IMR-90 (cell line): ENCODE measurements around the gene MYADML2. TPM values are rescaled to one million over a fixed set of nuclear protein-coding genes. Genes with fewer than 3 reads are reported as not detected.

Source experiments
- ATAC-seq: fragments of 200-7000 bp; cut with Tn5 transposase; 2 replicates; pipeline ENCODE4 v1.9.1; 2020; ENCODE audit warnings: low read depth, mild to moderate bottlenecking, moderate library complexity
- BruUV-seq: library from RNA; stranded (reverse); fragments of 400-500 nt; replicated peaks from 2 replicates; lab custom pipeline; 2021; lab: Mats Ljungman, UMichigan
- CTCF ChIA-PET: fragments of 300-600 bp; formaldehyde crosslinking; extraction: SDS; loops from one replicate; lab custom pipeline; 2021; ENCODE audit warnings: antibody characterized with exemption; lab: Yijun Ruan, JAX
- POLR2A ChIA-PET: fragments of 300-600 bp; sonication (Branson Sonifier 250); formaldehyde crosslinking; loops from one replicate; lab custom pipeline; 2022; ENCODE audit warnings: antibody characterized with exemption; ENCODE audit not compliant: unreplicated experiment; lab: Charles Lee
- DNase-seq: peaks from one replicate; pipeline ENCODE4 v3.0.0; 2013
- H2AFZ ChIP-seq: replicated peaks from 2 replicates; pipeline ENCODE3; 2013; ENCODE audit warnings: low read length, mild to moderate bottlenecking; ENCODE audit not compliant: poor library complexity
- H2AK5ac ChIP-seq: 2 replicates; pipeline ENCODE4 v1.6.1; 2013; ENCODE audit warnings: low read depth, low read length, inconsistent platforms
- H2AK9ac ChIP-seq: replicated peaks from 2 replicates; pipeline ENCODE3; 2013; ENCODE audit warnings: mild to moderate bottlenecking, low read depth, low read length, moderate library complexity; ENCODE audit not compliant: poor library complexity
- H2BK120ac ChIP-seq: 2 replicates; pipeline ENCODE4 v1.6.1; 2013; ENCODE audit warnings: low read depth, low read length, inconsistent platforms
- H2BK15ac ChIP-seq: 3 replicates; pipeline ENCODE4 v1.6.1; 2013; ENCODE audit warnings: low read depth, low read length, inconsistent platforms
- H2BK20ac ChIP-seq: 2 replicates; pipeline ENCODE4 v1.6.1; 2013; ENCODE audit warnings: low read depth, mild to moderate bottlenecking, inconsistent platforms, low read length, moderate library complexity
- H2BK5ac ChIP-seq: 2 replicates; pipeline ENCODE4 v1.6.1; 2013; ENCODE audit warnings: mild to moderate bottlenecking, low read depth, low read length, inconsistent platforms; ENCODE audit not compliant: poor library complexity, severe bottlenecking
- H3K14ac ChIP-seq: replicated peaks from 2 replicates; pipeline ENCODE4 v1.6.1; 2013; ENCODE audit warnings: low read depth, low read length, inconsistent platforms
- H3K18ac ChIP-seq: 2 replicates; pipeline ENCODE4 v1.6.1; 2013; ENCODE audit warnings: low read depth, low read length, control low read depth
- H3K23ac ChIP-seq: 2 replicates; pipeline ENCODE4 v1.6.1; 2013; ENCODE audit warnings: low read depth, low read length, inconsistent platforms
- H3K27ac ChIP-seq: 2 replicates; pipeline ENCODE4 v1.5.1; 2013; ENCODE audit warnings: mild to moderate bottlenecking, control low read depth, low read length; ENCODE audit not compliant: insufficient read depth
- H3K27me3 ChIP-seq: 2 replicates; pipeline ENCODE4 v1.6.1; 2013; ENCODE audit warnings: low read length; ENCODE audit not compliant: control insufficient read depth, insufficient read depth
- H3K36me3 ChIP-seq: 2 replicates; pipeline ENCODE4 v1.6.1; 2013; ENCODE audit warnings: low read length, mixed read lengths; ENCODE audit not compliant: control insufficient read depth, insufficient read depth
- H3K4ac ChIP-seq: 2 replicates; pipeline ENCODE4 v1.6.1; 2013; ENCODE audit warnings: low read depth, low read length, inconsistent platforms
- H3K4me1 ChIP-seq: 2 replicates; pipeline ENCODE4 v1.6.1; 2013; ENCODE audit warnings: low read length, mixed read lengths; ENCODE audit not compliant: control insufficient read depth, insufficient read depth
- H3K4me2 ChIP-seq: 2 replicates; pipeline ENCODE4 v1.6.1; 2013; ENCODE audit warnings: low read depth, mild to moderate bottlenecking, control low read depth, low read length, moderate library complexity
- H3K4me3 ChIP-seq: 2 replicates; pipeline ENCODE4 v1.5.1; 2013; ENCODE audit warnings: low read depth, mild to moderate bottlenecking, control low read depth, low read length, moderate library complexity; ENCODE audit not compliant: insufficient read depth
- H3K56ac ChIP-seq: 2 replicates; pipeline ENCODE4 v1.6.1; 2013; ENCODE audit warnings: low read length, inconsistent platforms; ENCODE audit not compliant: insufficient read depth; ENCODE audit errors: extremely low read depth
- H3K79me1 ChIP-seq, 2 experiments: 2 replicates each; pipeline ENCODE4 v1.6.1; 2013; ENCODE audit warnings: low read length in 2 of 2, inconsistent platforms in 1 of 2, low read depth in 1 of 2
- H3K9ac ChIP-seq: 2 replicates; pipeline ENCODE4 v1.6.1; 2013; ENCODE audit warnings: low read depth, low read length, control low read depth
- H3K9me1 ChIP-seq: 2 replicates; pipeline ENCODE4 v1.6.1; 2013; ENCODE audit warnings: low read length, inconsistent platforms; ENCODE audit not compliant: insufficient read depth
- H3K9me3 ChIP-seq: 2 replicates; pipeline ENCODE4 v1.6.1; 2013; ENCODE audit warnings: low read length; ENCODE audit not compliant: control insufficient read depth, insufficient read depth
- H4K20me1 ChIP-seq: 2 replicates; pipeline ENCODE4 v1.6.1; 2013; ENCODE audit warnings: low read length, inconsistent platforms; ENCODE audit not compliant: insufficient read depth
- H4K5ac ChIP-seq: 2 replicates; pipeline ENCODE4 v1.6.1; 2013; ENCODE audit warnings: mild to moderate bottlenecking, low read depth, low read length, control low read depth
- H4K8ac ChIP-seq, 2 experiments: 2 replicates each; pipeline ENCODE4 v1.6.1; 2013; ENCODE audit warnings: low read depth in 2 of 2, low read length in 2 of 2, control low read depth in 1 of 2, inconsistent platforms in 1 of 2
- H4K91ac ChIP-seq: 2 replicates; pipeline ENCODE4 v1.6.1; 2013; ENCODE audit warnings: low read depth, low read length, inconsistent platforms; ENCODE audit not compliant: insufficient read depth
- CEBPB ChIP-seq: IDR thresholded peaks from 2 replicates; pipeline ENCODE4 v1.6.1; 2012; ENCODE audit warnings: low read depth, low read length, improper control_type of control experiment
- CHD1 ChIP-seq: IDR thresholded peaks from 2 replicates; pipeline ENCODE4 v1.6.1; 2012; ENCODE audit warnings: low read depth, low read length, improper control_type of control experiment
- CTCF ChIP-seq: conservative IDR thresholded peaks from 2 replicates; pipeline ENCODE4 v1.5.1; 2012; ENCODE audit warnings: mild to moderate bottlenecking, low read depth, low read length, improper control_type of control experiment
- ELK1 ChIP-seq: fragments of 150-350 bp; IDR thresholded peaks from 2 replicates; pipeline ENCODE4 v1.6.1; 2016; ENCODE audit warnings: low read depth, mild to moderate bottlenecking, low read length, moderate library complexity, borderline replicate concordance
- FOS ChIP-seq: fragments of 150-350 bp; IDR thresholded peaks from 2 replicates; pipeline ENCODE4 v1.6.1; 2016; ENCODE audit warnings: low read depth, low read length
- MAZ ChIP-seq: IDR thresholded peaks from 2 replicates; pipeline ENCODE4 v1.6.1; 2012; ENCODE audit warnings: low read depth, mild to moderate bottlenecking, low read length, improper control_type of control experiment, moderate library complexity, borderline replicate concordance
- RAD21 ChIP-seq: IDR thresholded peaks from 2 replicates; pipeline ENCODE4 v1.6.1; 2012; ENCODE audit warnings: low read length, improper control_type of control experiment
- RCOR1 ChIP-seq: IDR thresholded peaks from 2 replicates; pipeline ENCODE4 v1.6.1; 2012; ENCODE audit warnings: mild to moderate bottlenecking, low read length, improper control_type of control experiment; ENCODE audit not compliant: insufficient replicate concordance
- RFX5 ChIP-seq: IDR thresholded peaks from 2 replicates; pipeline ENCODE4 v1.8.0; 2012; ENCODE audit warnings: low read depth, mild to moderate bottlenecking, low read length, moderate library complexity
- USF2 ChIP-seq: fragments of 150-350 bp; IDR thresholded peaks from 2 replicates; pipeline ENCODE4 v1.6.1; 2017; ENCODE audit warnings: mild to moderate bottlenecking, antibody characterized with exemption, low read length, low read depth
- WGBS, 2 experiments: methylation state at CpG; one replicate each; pipeline versions ENCODE4 v1.1.5 to v1.1.7; 2013; ENCODE audit warnings: missing lambda C conversion rate in 2 of 2; ENCODE audit not compliant: insufficient read length in 1 of 2; ENCODE audit errors: extremely low coverage in 2 of 2; 5-methylcytosine and 5-hydroxymethylcytosine counted together
- dilution Hi-C: fragments of 300-500 bp; cut with HindIII; formaldehyde crosslinking; loops from one replicate; pipeline ENCODE4 v1.14.3; 2018; ENCODE audit warnings: low sequenced_read_pairs; ENCODE audit not compliant: unreplicated experiment
- in situ Hi-C: fragments of 300-500 bp; cut with MboI; formaldehyde crosslinking; loops from 3 replicates; pipeline ENCODE4 v1.14.3; 2019; ENCODE audit warnings: low sequenced_read_pairs, inconsistent platforms, mixed read lengths
- intact Hi-C: fragments of 100-400 bp; cut with micrococcal nuclease; formaldehyde crosslinking; loops from 2 replicates; pipeline ENCODE4 v1.10.0; 2022
- polyA plus RNA-seq, 3 experiments: library from polyadenylated mRNA; depleted of rRNA; stranded (reverse); fragments of >200 nt; gene quantifications; 2 replicates each; pipeline ENCODE4 v1.2.3, GENCODE V29; 2012; ENCODE audit warnings: low replicate concordance in 1 of 3
- total RNA-seq: library from RNA; depleted of rRNA; stranded (reverse); fragments of >200 nt; gene quantifications from 2 replicates; pipeline ENCODE4 v1.2.3, GENCODE V29; 2012

The MYADML2 gene
- total and polyA plus RNA-seq, 2 of the 4 experiments (the other 2 are of a cell fraction) = not detected

DNA sequence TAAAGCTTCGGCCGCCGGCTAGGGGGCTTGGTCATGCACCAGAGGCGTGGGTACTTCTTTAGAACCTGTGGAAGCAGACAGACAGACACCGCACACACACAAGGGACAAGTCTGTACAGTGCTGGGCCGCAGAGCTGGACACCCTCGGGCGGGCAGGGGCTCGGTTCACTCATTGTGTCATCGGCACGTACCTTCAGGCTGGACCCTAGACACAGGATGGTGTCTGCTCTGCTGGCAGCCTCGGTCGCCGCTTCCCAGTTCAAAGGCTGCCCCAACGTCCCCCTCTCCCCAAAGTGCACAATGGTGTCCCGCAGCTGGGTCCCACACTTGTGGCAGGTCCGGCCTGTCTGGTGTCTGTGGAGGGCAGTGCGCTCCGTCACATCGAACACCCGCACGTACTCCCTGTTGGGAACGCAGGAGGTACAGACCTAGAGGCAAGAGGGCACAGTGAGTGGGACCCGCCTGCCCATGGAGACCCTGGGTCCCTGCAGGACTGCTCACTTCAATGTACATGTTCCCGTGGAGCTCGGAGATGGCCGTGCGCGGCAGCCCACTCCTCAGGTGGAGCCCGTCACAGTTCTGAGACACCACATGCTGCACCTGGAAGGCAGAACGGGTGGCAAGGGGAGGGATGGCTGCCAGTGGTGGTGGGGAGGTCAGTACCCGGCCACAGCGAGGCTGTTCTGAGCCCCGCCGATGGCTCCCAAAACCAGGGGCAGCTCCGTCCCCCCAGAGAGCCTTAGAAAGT, 32.8 kb downstream of the MYADML2 start:
- CTCF ChIA-PET = no interaction called here
- H2AK5ac ChIP-seq = no peak overlapping the region
- intact Hi-C loops = no loop called here

More for the DNA sequence above, 32.8 kb downstream of the MYADML2 start:
- 98% methylated on average over 22 of the region's 36 CpGs; no CpG with 5 or more reads in 1 of the 2 experiments for WGBS, 2 experiments
- Histone ChIP-seq H3K18ac (no peak overlapping the region), H3K4me1 (peaks cover 13% of the 10 kb centered on the region), H3K14ac (no peak overlapping the region), H2BK120ac (no peak overlapping the region), H3K27ac (no peak overlapping the region), H3K56ac (no peak overlapping the region), H2BK20ac (no peak overlapping the region), H3K4ac (no peak overlapping the region), H4K20me1 (peaks cover 53% of the 10 kb centered on the region), H2AK9ac (no peak overlapping the region), H2AFZ (no peak overlapping the region), H3K79me1 (peaks cover 15 to 64% of the 10 kb centered on the region in 2 experiments), H3K4me3 (no peak overlapping the region), H3K9me3 (no peaks in the 10 kb centered on the region), H4K91ac (no peak overlapping the region), H2BK5ac (no peak overlapping the region), H4K5ac (no peak overlapping the region), H3K36me3 (peaks cover 43% of the 10 kb centered on the region), H3K9ac (no peak overlapping the region), H4K8ac (no peak overlapping the region), H3K9me1 (peaks cover 16% of the 10 kb centered on the region; the same call in 1 of the 2 replicates), H3K23ac (no peak overlapping the region), H3K4me2 (no peak overlapping the region), H2BK15ac (no peak overlapping the region), H3K27me3 (no peaks in the 10 kb centered on the region)
- POLR2A ChIA-PET = no interaction called here
- ATAC-seq (no peak), DNase-seq (no peak)
- BruUV-seq = no TSS peak
- dilution Hi-C loops = no loop called here
- in situ Hi-C loops = no loop called here
- TF ChIP-seq CHD1 (no peak), RCOR1 (no peak), RFX5 (no peak), CEBPB (no peak), ELK1 (no peak), USF2 (no peak), RAD21 (no peak), MAZ (no peak), CTCF (no peak), FOS (no peak)
